K562 (cell line): Measurements from ENCODE around the gene PTGES3L.

Experiments
- BRF1 ChIP-seq: IDR thresholded peaks from 3 replicates; pipeline ENCODE4 v1.6.1; 2011; ENCODE audit warnings: borderline replicate concordance, mild to moderate bottlenecking; ENCODE audit not compliant: insufficient read length; ENCODE audit errors: extremely low read depth
- CBX5 ChIP-seq: IDR thresholded peaks from 2 replicates; pipeline ENCODE4 v1.6.1; 2014; ENCODE audit warnings: low read depth, borderline replicate concordance
- CREB1 ChIP-seq, 2 experiments: sonication (generic) in 1 of 2; formaldehyde crosslinking in 1 of 2; IDR thresholded peaks; 2 replicates each; pipeline versions ENCODE4 v1.6.1 to v1.8.0; 2012 to 2022; ENCODE audit warnings: inconsistent platforms in 1 of 2, mild to moderate bottlenecking in 1 of 2, missing genetic modification reagents in 1 of 2, moderate library complexity in 1 of 2
- CTCF ChIP-seq, 3 experiments: IDR thresholded peaks in 2 of 3; conservative IDR thresholded peaks in 1 of 3; 2 replicates each; pipeline ENCODE4 v1.5.1; 2011 to 2012; ENCODE audit warnings: low read length in 3 of 3, mild to moderate bottlenecking in 3 of 3, control low read depth in 2 of 3, improper control_type of control experiment in 1 of 3, inconsistent platforms in 1 of 3, low read depth in 1 of 3, mixed read lengths in 1 of 3, moderate library complexity in 1 of 3; ENCODE audit not compliant: insufficient read depth in 2 of 3
- PHB2 ChIP-seq: fragments of 450-650 bp; IDR thresholded peaks from 2 replicates; pipeline ENCODE4 v1.6.1; 2017; ENCODE audit warnings: low read depth
- POLR2G ChIP-seq: fragments of 200-400 bp; formaldehyde crosslinking; IDR thresholded peaks from 2 replicates; pipeline ENCODE4 v1.6.1; 2017; ENCODE audit warnings: low read depth, mild to moderate bottlenecking, antibody characterized with exemption, low read length, moderate library complexity
- REST ChIP-seq, 2 experiments: fragments of 450-650 bp; formaldehyde crosslinking in 1 of 2; IDR thresholded peaks; 2 replicates each; pipeline versions ENCODE4 v1.4.0 to v1.6.1; 2014 to 2020; ENCODE audit warnings: mild to moderate bottlenecking in 2 of 2, borderline replicate concordance in 1 of 2, low read depth in 1 of 2
- YY1 ChIP-seq, 3 experiments: IDR thresholded peaks; 2 replicates each; pipeline ENCODE4 v1.6.1; 2011; ENCODE audit warnings: low read length in 2 of 3, mild to moderate bottlenecking in 2 of 3, moderate library complexity in 2 of 3, borderline replicate concordance in 1 of 3, control low read depth in 1 of 3, low read depth in 1 of 3; ENCODE audit not compliant: insufficient read depth in 3 of 3, insufficient replicate concordance in 2 of 3, control insufficient read depth in 1 of 3, insufficient read length in 1 of 3; ENCODE audit errors: extremely low read depth in 1 of 3
- ZBTB1 ChIP-seq: sonication (generic); formaldehyde crosslinking; IDR thresholded peaks from 2 replicates; pipeline ENCODE4 v1.8.1; 2023; ENCODE audit warnings: missing genetic modification reagents, low read depth, mild to moderate bottlenecking, borderline replicate concordance

GRCh38 chr17:42980274-42980765, 440 bp upstream of the PTGES3L start, which contains the start of gene RUNDC1:
- TF ChIP-seq PHB2 (no peak), POLR2G (peak; percentile 81), YY1 (IDR thresholded peaks at IDR 0.05; ENCODE audit: borderline replicate concordance in 1 of 3, control insufficient read depth in 1 of 3, extremely low read depth in 1 of 3, insufficient read depth in 3 of 3, insufficient read length in 1 of 3, insufficient replicate concordance in 2 of 3, low read depth in 1 of 3, low read length in 2 of 3) (peak; percentile 77 to 97 (median 96)), CBX5 (no peak), CTCF (IDR thresholded peaks at IDR 0.05 in 2 of 3, conservative IDR thresholded peaks at IDR 0.05 in 1 of 3; ENCODE audit: insufficient read depth in 2 of 3, low read depth in 1 of 3, low read length in 3 of 3) (no peak), ZBTB1 (CRISPR knock-in tag) (peak; percentile 93), REST (IDR thresholded peaks at IDR 0.05; ENCODE audit: borderline replicate concordance) (no peak), REST (CRISPR knock-in tag; IDR thresholded peaks at IDR 0.05; ENCODE audit: low read depth) (no peak), CREB1 (IDR thresholded peaks at IDR 0.05) (0 out of 2 replicates have a peak, but pooled peaks have one; percentile 39), CREB1 (CRISPR knock-in tag; IDR thresholded peaks at IDR 0.05) (no peak), BRF1 (no peak)
